ENCODE data around the gene DECR2.

DNA sequence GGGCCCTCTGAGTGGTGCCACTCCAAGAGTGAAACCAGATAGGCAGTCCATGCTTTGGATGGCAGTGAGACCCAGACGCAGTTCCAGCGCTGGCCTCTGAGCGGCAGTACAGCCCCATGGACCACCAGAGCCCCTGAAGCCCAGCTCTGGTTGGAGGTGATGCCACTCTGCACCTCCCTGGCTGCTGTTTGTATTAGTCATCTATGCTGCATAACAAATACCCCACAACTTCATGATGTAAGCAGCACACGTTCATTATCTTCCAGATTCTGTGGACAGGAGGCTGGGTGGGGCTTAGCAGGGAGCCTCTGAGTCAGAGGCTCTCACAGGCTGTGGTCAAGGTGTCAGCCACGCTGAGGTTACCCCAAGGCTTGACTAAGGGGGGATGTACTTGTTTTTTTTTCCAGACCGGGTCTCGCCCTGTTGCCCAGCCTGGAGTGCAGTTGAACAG is 9.8 kb upstream of the DECR2 start:
- TF ChIP-seq GATA2 (IDR thresholded peaks at IDR 0.05; ENCODE audit: low read depth, low read length) (no peak), GATA3 (IDR thresholded peaks at IDR 0.05; ENCODE audit: low read depth, low read length) (no peak)

Data from SH-SY5Y (cell line).